Measurements from ENCODE around the gene DDX50. TPM values are rescaled to one million over a fixed set of nuclear protein-coding genes. Genes with fewer than 3 reads are reported as not detected.

The DDX50 gene
- total and polyA plus RNA-seq, 2 donors (not counting 3 experiments of a cell fraction or from before 2014, with no cell fraction given) = 14.8 to 28.2 TPM

DNA sequence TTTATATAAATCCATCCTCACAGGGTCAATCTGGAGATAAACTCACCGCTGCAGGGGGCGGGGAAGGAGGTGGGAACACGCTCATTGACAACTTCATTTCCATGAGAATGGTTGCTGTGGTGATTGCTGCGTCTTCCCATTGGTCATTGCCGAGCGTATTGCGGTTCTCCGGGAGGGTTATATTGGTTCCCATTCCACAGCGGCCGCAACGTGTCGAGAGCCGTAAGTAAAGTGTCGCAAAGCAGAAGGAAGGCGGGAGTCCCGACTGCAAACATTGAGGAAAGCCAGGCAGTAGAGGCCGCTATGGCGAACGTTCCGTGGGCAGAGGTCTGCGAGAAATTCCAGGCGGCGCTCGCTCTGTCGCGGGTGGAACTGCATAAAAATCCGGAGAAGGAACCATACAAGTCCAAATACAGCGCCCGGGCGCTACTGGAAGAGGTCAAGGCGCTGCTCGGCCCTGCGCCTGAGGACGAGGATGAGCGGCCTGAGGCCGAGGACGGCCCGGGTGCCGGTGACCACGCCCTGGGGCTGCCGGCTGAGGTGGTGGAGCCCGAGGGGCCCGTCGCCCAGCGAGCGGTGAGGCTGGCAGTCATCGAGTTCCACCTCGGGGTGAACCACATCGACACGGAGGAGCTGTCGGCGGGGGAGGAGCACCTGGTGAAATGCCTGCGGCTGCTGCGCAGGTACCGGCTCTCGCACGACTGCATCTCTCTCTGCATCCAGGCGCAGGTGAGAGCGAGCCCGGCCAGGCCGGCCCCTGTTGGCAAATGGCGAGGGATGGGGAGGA, 87.6 kb downstream of the DDX50 start, which contains the start of gene KIFBP:
Gene KIFBP (plus strand): TSS at position 274 of the 787 bp plus-strand sequence. CDS start 30 bp downstream, at position 304.
- CTCF ChIA-PET = interaction anchor here (1.3 to 2.0 kb wide), 5 partner anchors 12 to 33 kb away, joined by 3 to 10 read pairs (median 4); partner anchors contain the start of gene DDX21
- peaks cover 48% of the 10 kb centered on the region for H3K79me2 ChIP-seq (ENCODE audit: control insufficient read depth, insufficient read depth, low read length)
- dilution Hi-C loops (cut with MboI; ENCODE audit: extremely low pct_ligation_motif_present, low sequenced_read_pairs) = no loop called here
- no peaks in the 10 kb centered on the region for H4K20me1 ChIP-seq (replicated peaks; ENCODE audit: control insufficient read depth, extremely low read depth, insufficient read depth, low read length)
- H3K9me1 ChIP-seq (replicated peaks; ENCODE audit: control insufficient read depth, extremely low read depth, insufficient read depth, low read length) = no peaks in the 10 kb centered on the region
- H3K36me3 ChIP-seq (ENCODE audit: control insufficient read depth in 2 of 2, extremely low read depth in 1 of 2, insufficient read depth in 2 of 2, low read length in 2 of 2) = peaks cover 3 to 4% of the 10 kb centered on the region in 2 experiments
- H3K9ac ChIP-seq (replicated peaks; ENCODE audit: extremely low read depth, insufficient read depth, low read length) = peak within 1 kb of the TSS; percentile 66
- H2AFZ ChIP-seq (ENCODE audit: low read depth, low read length) = peak within 1 kb of the TSS; percentile 68
- POLR2A ChIA-PET = no interaction called here
- no peaks in the 10 kb centered on the region for H3K27me3 ChIP-seq (ENCODE audit: control insufficient read depth in 2 of 2, insufficient read depth in 2 of 2, low read length in 2 of 2)
- intact Hi-C loops (cut with micrococcal nuclease) = loop anchor here (1.0 to 2.0 kb wide), 4 partner anchors 105 to 234 kb away; no protein-coding TSS in a partner anchor
- H3K4me2 ChIP-seq (ENCODE audit: insufficient read depth, low read length) = peak within 1 kb of the TSS; percentile 90
- H3K27ac ChIP-seq (ENCODE audit: insufficient read depth, low read depth, low read length) = peak within 1 kb of the TSS; percentile 20
- TSS peak; percentile 16 for BruUV-seq (replicated peaks)
- peak; percentile 90 for TF ChIP-seq POLR2A (IDR thresholded peaks at IDR 0.05; ENCODE audit: low read depth, low read length)
- peak; percentile 67 for TF ChIP-seq POLR2AphosphoS5 (IDR thresholded peaks at IDR 0.05; ENCODE audit: insufficient read depth, low read depth, low read length)
- TF ChIP-seq EZH2 (IDR thresholded peaks at IDR 0.05; ENCODE audit: borderline replicate concordance, low read depth, low read length, severe bottlenecking) = no peak
- TF ChIP-seq MAX (IDR thresholded peaks at IDR 0.05; ENCODE audit: insufficient read depth, insufficient read length) = peak; percentile 54
- peak; percentile 58 for TF ChIP-seq MYC (IDR thresholded peaks at IDR 0.05; ENCODE audit: low read depth, low read length)
- no peak for TF ChIP-seq JUN (IDR thresholded peaks at IDR 0.05; ENCODE audit: borderline replicate concordance, insufficient read depth, insufficient read length, low read depth)
- TF ChIP-seq, protein P1, sequence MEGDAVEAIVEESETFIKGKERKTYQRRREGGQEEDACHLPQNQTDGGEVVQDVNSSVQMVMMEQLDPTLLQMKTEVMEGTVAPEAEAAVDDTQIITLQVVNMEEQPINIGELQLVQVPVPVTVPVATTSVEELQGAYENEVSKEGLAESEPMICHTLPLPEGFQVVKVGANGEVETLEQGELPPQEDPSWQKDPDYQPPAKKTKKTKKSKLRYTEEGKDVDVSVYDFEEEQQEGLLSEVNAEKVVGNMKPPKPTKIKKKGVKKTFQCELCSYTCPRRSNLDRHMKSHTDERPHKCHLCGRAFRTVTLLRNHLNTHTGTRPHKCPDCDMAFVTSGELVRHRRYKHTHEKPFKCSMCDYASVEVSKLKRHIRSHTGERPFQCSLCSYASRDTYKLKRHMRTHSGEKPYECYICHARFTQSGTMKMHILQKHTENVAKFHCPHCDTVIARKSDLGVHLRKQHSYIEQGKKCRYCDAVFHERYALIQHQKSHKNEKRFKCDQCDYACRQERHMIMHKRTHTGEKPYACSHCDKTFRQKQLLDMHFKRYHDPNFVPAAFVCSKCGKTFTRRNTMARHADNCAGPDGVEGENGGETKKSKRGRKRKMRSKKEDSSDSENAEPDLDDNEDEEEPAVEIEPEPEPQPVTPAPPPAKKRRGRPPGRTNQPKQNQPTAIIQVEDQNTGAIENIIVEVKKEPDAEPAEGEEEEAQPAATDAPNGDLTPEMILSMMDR (IDR thresholded peaks at IDR 0.05; ENCODE audit: extremely low read depth in 1 of 2, insufficient read depth in 1 of 2, low read depth in 1 of 2, low read length in 2 of 2) = peak; percentile 44 to 61
- TF ChIP-seq GATA2 (IDR thresholded peaks at IDR 0.05; ENCODE audit: insufficient read depth, insufficient read length, low read depth, low read length) = no peak
- no peak for TF ChIP-seq FOS (IDR thresholded peaks at IDR 0.05; ENCODE audit: borderline replicate concordance, insufficient read depth, low read length)
- H3K4me3 ChIP-seq (replicated peaks in 1 of 3; ENCODE audit: insufficient read depth in 1 of 3, low read depth in 1 of 3, low read length in 3 of 3) = peak within 1 kb of the TSS; percentile 71 to 84 (median 84)
- peak; percentile 99 for DNase-seq (ENCODE audit: low read depth, low spot score)
- FAIRE-seq = peak; percentile 98
- H3K9me3 ChIP-seq (replicated peaks; ENCODE audit: control insufficient read depth, insufficient read depth, low read length) = no peaks in the 10 kb centered on the region
- peaks cover 25% of the 10 kb centered on the region for H3K4me1 ChIP-seq (ENCODE audit: control insufficient read depth, extremely low read depth, insufficient read depth, low read length)
